HAP-1 (cell line): ENCODE data around the gene S100A11.

Experiments
- DNase-seq, 2 experiments: peaks; one replicate each; pipeline ENCODE4 v3.0.0-alpha.2; 2016 to 2020; ENCODE audit warnings: low spot score in 2 of 2
- H3K27me3 ChIP-seq: fragments of 250-450 bp; sonication (Bioruptor Pico); 2 replicates; pipeline ENCODE4 v1.5.1; 2020; ENCODE audit warnings: low read depth, mild to moderate bottlenecking, moderate library complexity
- H3K36me3 ChIP-seq: fragments of 250-450 bp; sonication (Bioruptor Pico); replicated peaks from 2 replicates; pipeline ENCODE4 v1.5.1; 2020; ENCODE audit warnings: mild to moderate bottlenecking
- H3K4me1 ChIP-seq: fragments of 250-450 bp; sonication (Bioruptor Pico); 2 replicates; pipeline ENCODE4 v1.5.1; 2020; ENCODE audit warnings: mild to moderate bottlenecking
- H3K4me3 ChIP-seq: fragments of 250-450 bp; sonication (Bioruptor Pico); 2 replicates; pipeline ENCODE4 v1.5.1; 2020; ENCODE audit warnings: mild to moderate bottlenecking, moderate library complexity
- H3K9me3 ChIP-seq: fragments of 250-450 bp; sonication (Bioruptor Pico); 2 replicates; pipeline ENCODE4 v1.5.1; 2020; ENCODE audit warnings: mild to moderate bottlenecking, moderate library complexity
- in situ Hi-C: fragments of 300-500 bp; cut with MboI; formaldehyde crosslinking; loops from 3 replicates; pipeline ENCODE4 v1.14.3; 2020; ENCODE audit warnings: low sequenced_read_pairs, inconsistent platforms, mixed read lengths

S100A11 gene

GRCh38 chr1:151992303-151993083 lies 44.3 kb downstream of the S100A11 start:
- Histone ChIP-seq H3K27me3 (no peaks in the 10 kb centered on the region), H3K4me1 (peaks cover 63% of the 10 kb centered on the region), H3K9me3 (no peaks in the 10 kb centered on the region), H3K4me3 (peak overlapping the region; percentile 60), H3K36me3 (no peaks in the 10 kb centered on the region; the same call in 1 of the 2 replicates)
- DNase-seq: peak; percentile 85 to 86
- in situ Hi-C loops: no loop called here

- DNase-seq: no peak
- Histone ChIP-seq H3K4me3 (peak overlapping the region; percentile 60), H3K27me3 (no peaks in the 10 kb centered on the region), H3K4me1 (peaks cover 69% of the 10 kb centered on the region), H3K9me3 (no peaks in the 10 kb centered on the region), H3K36me3 (no peaks in the 10 kb centered on the region; the same call in 1 of the 2 replicates)
- in situ Hi-C loops: no loop called here
These were observed 45.0 kb downstream of the S100A11 start for GRCh38 chr1:151991663-151992302.

DNA sequence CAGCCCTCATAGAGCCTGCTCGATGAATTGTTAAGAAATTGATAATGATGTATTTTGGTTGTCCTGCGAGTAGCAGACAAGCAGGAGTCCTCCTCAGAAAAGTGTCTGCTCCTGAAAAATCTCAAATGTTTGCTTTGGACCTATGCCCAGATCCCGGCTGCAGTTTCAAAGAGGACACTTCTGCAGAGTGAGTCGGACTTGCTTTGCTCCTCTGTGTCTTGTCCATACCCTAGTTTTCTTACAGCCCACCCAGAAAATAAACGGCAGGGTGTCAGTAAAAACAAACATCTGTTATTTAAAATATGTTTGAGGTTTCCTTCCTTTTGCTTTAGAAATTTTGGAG lies 46.0 kb downstream of the S100A11 start:
- Histone ChIP-seq H3K27me3 (no peaks in the 10 kb centered on the region), H3K9me3 (no peaks in the 10 kb centered on the region), H3K4me1 (peaks cover 72% of the 10 kb centered on the region), H3K36me3 (peaks cover 3% of the 10 kb centered on the region), H3K4me3 (no peak overlapping the region)
- DNase-seq: peak; percentile 61 to 78
- in situ Hi-C loops: no loop called here

DNA sequence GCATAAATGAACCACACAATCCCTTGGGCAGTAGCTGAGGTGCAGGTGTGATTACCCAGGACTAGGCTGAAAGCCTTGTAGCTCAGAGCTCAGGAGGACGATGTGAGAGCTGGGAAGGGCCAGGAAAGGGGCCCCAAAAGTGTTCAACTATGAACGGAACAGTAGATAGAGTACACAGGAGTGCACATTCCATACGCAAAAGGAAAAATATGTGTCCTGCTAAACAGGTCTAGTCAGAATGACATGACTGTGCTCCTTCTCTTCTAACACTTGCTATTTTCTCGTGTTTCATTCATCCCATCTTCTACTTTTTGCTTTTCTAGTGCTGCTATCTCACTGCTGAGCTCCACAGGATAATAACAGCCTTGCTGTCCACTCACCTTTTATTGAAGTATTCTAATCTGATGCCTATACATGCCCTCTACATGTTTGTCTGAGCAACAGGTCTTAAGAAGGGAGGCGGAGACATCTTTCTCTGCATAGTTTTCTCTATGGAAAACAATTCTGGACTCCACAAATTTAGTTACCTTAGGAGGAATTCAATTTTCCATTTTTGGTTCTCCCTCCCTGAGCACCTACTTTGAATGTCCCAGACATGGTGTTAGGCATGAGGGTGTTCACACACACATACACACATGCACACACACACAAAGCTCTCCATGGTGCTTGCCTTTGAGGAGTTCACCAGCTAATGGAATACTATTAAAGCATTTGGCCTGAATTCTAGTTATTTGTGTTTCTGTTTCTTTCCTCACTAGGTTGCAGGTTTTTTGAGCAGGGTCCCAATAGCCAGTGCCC lies 46.5 kb downstream of the S100A11 start:
- H3K4me3 ChIP-seq: no peak overlapping the region
- peaks cover 73% of the 10 kb centered on the region for H3K4me1 ChIP-seq
- H3K9me3 ChIP-seq: no peaks in the 10 kb centered on the region
- H3K27me3 ChIP-seq: no peaks in the 10 kb centered on the region
- in situ Hi-C loops: no loop called here
- H3K36me3 ChIP-seq: peaks cover 9% of the 10 kb centered on the region
- DNase-seq: no peak

DNA sequence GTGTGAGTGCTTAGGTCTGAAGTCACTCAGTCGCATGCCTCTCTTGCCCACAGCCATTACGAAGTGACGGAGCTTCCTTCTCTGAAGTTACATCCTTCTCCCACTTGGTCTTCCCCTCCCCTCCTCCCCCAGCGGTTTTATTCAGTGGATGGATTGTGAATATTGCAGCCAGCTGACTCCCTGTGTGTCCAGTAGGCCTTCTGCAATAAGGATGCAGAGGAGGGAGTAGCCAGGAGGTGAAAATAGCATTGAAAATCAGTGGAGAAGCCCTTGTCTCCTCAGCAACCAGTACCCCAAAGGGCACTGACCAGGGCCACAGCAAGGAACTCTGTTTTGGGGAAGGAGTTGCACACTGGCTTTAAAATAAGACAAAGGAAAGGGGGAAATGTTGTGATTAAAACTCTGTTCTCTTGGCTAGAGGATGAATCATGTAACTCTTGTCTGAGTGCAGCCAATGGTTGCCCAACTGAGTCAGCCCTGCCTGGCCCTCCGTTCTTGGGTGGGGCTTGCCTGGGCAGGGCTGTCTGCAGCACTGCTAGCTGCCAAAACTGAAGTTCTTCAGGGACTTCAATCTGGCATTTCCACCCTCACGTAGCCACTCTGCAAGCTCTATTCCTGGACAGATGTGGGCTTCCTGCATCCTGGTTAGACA lies 47.5 kb downstream of the S100A11 start:
- H3K36me3 ChIP-seq: peaks cover 18% of the 10 kb centered on the region
- peaks cover 80% of the 10 kb centered on the region for H3K4me1 ChIP-seq
- in situ Hi-C loops: no loop called here
- no peak for DNase-seq
- no peak overlapping the region for H3K4me3 ChIP-seq
- no peaks in the 10 kb centered on the region for H3K27me3 ChIP-seq
- H3K9me3 ChIP-seq: no peaks in the 10 kb centered on the region

DNA sequence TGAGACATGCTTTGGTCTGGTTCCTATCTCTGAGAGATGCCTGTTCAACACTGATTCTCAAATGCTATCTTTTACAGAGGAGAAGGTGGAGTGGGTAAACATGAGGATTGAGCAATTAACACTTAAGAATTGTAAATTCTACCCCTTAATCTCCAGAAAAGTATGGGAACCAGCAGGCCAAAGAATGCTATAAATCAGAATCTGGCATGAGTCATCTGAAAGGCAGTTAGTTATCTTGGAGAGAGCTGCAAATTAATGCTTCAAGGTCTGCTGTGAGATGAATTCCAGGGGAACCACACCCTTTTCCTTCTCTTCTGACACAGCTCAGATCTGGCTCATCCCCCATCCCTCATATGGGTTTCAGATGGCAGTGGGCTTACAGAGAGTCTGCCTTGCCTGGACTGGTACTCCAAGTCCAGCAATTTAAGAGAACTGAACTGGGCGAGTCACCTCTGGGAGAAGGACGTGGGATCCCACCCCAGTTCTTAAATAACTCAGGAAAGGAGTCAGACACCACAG lies 48.3 kb downstream of the S100A11 start:
- Histone ChIP-seq H3K4me1 (peaks cover 76% of the 10 kb centered on the region), H3K27me3 (no peaks in the 10 kb centered on the region), H3K4me3 (no peak overlapping the region), H3K36me3 (peaks cover 27% of the 10 kb centered on the region), H3K9me3 (no peaks in the 10 kb centered on the region)
- peak; percentile 62 to 96 for DNase-seq
- in situ Hi-C loops: no loop called here

GRCh38 chr1:151986501-151987190 lies 50.2 kb downstream of the S100A11 start:
- H3K4me3 ChIP-seq: no peak overlapping the region
- H3K36me3 ChIP-seq: peaks cover 38% of the 10 kb centered on the region
- peak in 1 of 2 experiments; percentile 37 for DNase-seq
- no peaks in the 10 kb centered on the region for H3K9me3 ChIP-seq
- no peaks in the 10 kb centered on the region for H3K27me3 ChIP-seq
- peaks cover 69% of the 10 kb centered on the region for H3K4me1 ChIP-seq
- in situ Hi-C loops: no loop called here

GRCh38 chr1:151985768-151986167 lies 51.0 kb downstream of the S100A11 start:
- Histone ChIP-seq H3K9me3 (no peaks in the 10 kb centered on the region), H3K36me3 (peaks cover 42% of the 10 kb centered on the region), H3K4me3 (no peak overlapping the region), H3K27me3 (no peaks in the 10 kb centered on the region), H3K4me1 (peaks cover 68% of the 10 kb centered on the region)
- DNase-seq: no peak
- in situ Hi-C loops: no loop called here

DNA sequence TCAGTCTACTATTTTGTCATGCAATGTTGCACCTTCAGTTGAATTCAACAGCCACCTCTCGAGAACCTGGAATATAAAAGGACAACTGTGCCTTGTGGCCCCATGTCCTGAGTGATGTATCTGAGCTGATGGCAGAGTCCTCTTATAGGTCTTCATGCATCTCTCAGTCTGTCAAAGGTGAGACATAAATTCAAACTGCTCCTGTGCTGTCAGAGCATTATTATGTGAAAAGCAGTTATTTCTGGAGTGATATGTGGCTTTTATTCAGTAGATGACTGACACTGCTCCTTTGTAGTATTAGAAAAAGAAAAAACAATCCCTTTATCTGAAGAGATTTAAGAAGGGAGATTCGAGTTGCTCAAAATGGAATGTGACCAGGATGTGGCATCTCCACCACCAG lies 51.5 kb downstream of the S100A11 start:
- Histone ChIP-seq H3K4me3 (no peak overlapping the region), H3K27me3 (no peaks in the 10 kb centered on the region), H3K4me1 (peaks cover 67% of the 10 kb centered on the region), H3K36me3 (peaks cover 42% of the 10 kb centered on the region), H3K9me3 (no peaks in the 10 kb centered on the region)
- in situ Hi-C loops: no loop called here
- no peak for DNase-seq

- Histone ChIP-seq H3K9me3 (no peaks in the 10 kb centered on the region), H3K27me3 (no peaks in the 10 kb centered on the region), H3K4me3 (no peak overlapping the region), H3K36me3 (peaks cover 42% of the 10 kb centered on the region), H3K4me1 (peaks cover 61% of the 10 kb centered on the region)
- in situ Hi-C loops: no loop called here
- DNase-seq: no peak
These were observed 52.4 kb downstream of the S100A11 start for GRCh38 chr1:151984313-151984956.
